Measurements from ENCODE around the gene DGKG. TPM values are rescaled to one million over a fixed set of nuclear protein-coding genes. Genes with fewer than 3 reads are reported as not detected.
A peak's percentile ranks its signal among the peaks of the same experiment; 100 is the strongest.

The DGKG gene
- total and polyA plus RNA-seq, 10 of the 15 experiments (the other 5 are each of a cell fraction or from before 2014, with no cell fraction given) = 0.39 to 6.2 (median 4.7) TPM

GRCh38 chr3:186394566-186395217 lies 32.7 kb upstream of the DGKG start:
- ATAC-seq = no peak
- no peaks in the 10 kb centered on the region for H4K20me1 ChIP-seq (ENCODE audit: control insufficient read depth, insufficient read depth)
- H3K4me3 ChIP-seq = no peak overlapping the region
- no peak for FAIRE-seq
- intact Hi-C loops (cut with micrococcal nuclease; ENCODE audit: unreplicated experiment) = no loop called here
- no peaks in the 10 kb centered on the region for H3K36me3 ChIP-seq (ENCODE audit: control insufficient read depth in 2 of 2, insufficient read depth in 2 of 2, low read length in 1 of 2)
- no peak overlapping the region for H3K9ac ChIP-seq (ENCODE audit: control insufficient read depth, insufficient read depth, low read length)
- H3K4me2 ChIP-seq (ENCODE audit: control insufficient read depth, insufficient read depth) = no peak overlapping the region
- SMC1A ChIA-PET (ENCODE audit: uncharacterized antibody, unreplicated experiment) = no interaction called here
- H3K27me3 ChIP-seq (replicated peaks in 1 of 2; ENCODE audit: control insufficient read depth in 2 of 2, insufficient read depth in 2 of 2, low read length in 1 of 2) = no peaks in the 10 kb centered on the region; a peak in 2 of 4 replicates
- H2AFZ ChIP-seq (ENCODE audit: control insufficient read depth, low read depth, low read length) = no peak overlapping the region
- CTCF ChIA-PET = interaction anchor here (0.7 kb wide), 1 partner anchor 116 kb away, joined by 4 read pairs; no protein-coding TSS in a partner anchor
- TF ChIP-seq ZNF24 (IDR thresholded peaks at IDR 0.05) = no peak
- TF ChIP-seq SP1 (IDR thresholded peaks at IDR 0.05; ENCODE audit: low read depth, low read length) = no peak
- no peak for TF ChIP-seq TCF3 (IDR thresholded peaks at IDR 0.05; ENCODE audit: borderline replicate concordance, insufficient read depth, low read depth, low read length)
- TF ChIP-seq MAX (IDR thresholded peaks at IDR 0.05; ENCODE audit: low read depth, low read length) = no peak
- H3K4me1 ChIP-seq (ENCODE audit: control insufficient read depth, insufficient read depth, low read length) = no peaks in the 10 kb centered on the region
- no TSS peak for BruUV-seq (replicated peaks)
- no peaks in the 10 kb centered on the region; the same call in 1 of the 3 replicates for H3K9me3 ChIP-seq (replicated peaks; ENCODE audit: control insufficient read depth, insufficient read depth, low read length)
- POLR2A ChIA-PET = no interaction called here
- RAD21 ChIA-PET (ENCODE audit: unreplicated experiment) = no interaction called here
- WGBS (ENCODE audit: insufficient coverage, insufficient replicate concordance, low lambda C conversion rate, missing lambda C conversion rate) = 40% methylated on average over 4 of the region's 4 CpGs
- no peak overlapping the region for H3K27ac ChIP-seq (ENCODE audit: control insufficient read depth, insufficient read depth)
- no peak for DNase-seq (ENCODE audit: low read depth, low spot score)
- in situ Hi-C loops (cut with MboI) = no loop called here
- no peaks in the 10 kb centered on the region for H3K79me2 ChIP-seq (ENCODE audit: control insufficient read depth, insufficient read depth, low read length)

GRCh38 chr3:186386883-186387560 lies 25.0 kb upstream of the DGKG start:
- RAD21 ChIA-PET (ENCODE audit: unreplicated experiment) = no interaction called here
- FAIRE-seq = no peak
- H3K27ac ChIP-seq (ENCODE audit: control insufficient read depth, insufficient read depth) = no peak overlapping the region
- no peaks in the 10 kb centered on the region for H3K27me3 ChIP-seq (replicated peaks in 1 of 2; ENCODE audit: control insufficient read depth in 2 of 2, insufficient read depth in 2 of 2, low read length in 1 of 2)
- in situ Hi-C loops (cut with MboI) = no loop called here
- POLR2A ChIA-PET = no interaction called here
- TF ChIP-seq RUNX3 (IDR thresholded peaks at IDR 0.05; ENCODE audit: low read length) = peak; percentile 78
- peak; percentile 27; the same call in 1 of the 2 replicates for TF ChIP-seq JUNB (IDR thresholded peaks at IDR 0.05)
- TF ChIP-seq NFIC (IDR thresholded peaks at IDR 0.05; ENCODE audit: low read depth, low read length) = 0 out of 2 replicates have a peak, but pooled peaks have one; percentile 29
- TF ChIP-seq CREM (IDR thresholded peaks at IDR 0.05; ENCODE audit: low read depth) = peak; percentile 25; the same call in 1 of the 2 replicates
- TF ChIP-seq E2F8 (IDR thresholded peaks at IDR 0.05; ENCODE audit: low read depth, partially characterized antibody) = no peak
- 0 out of 2 replicates have a peak, but pooled peaks have one; percentile 25 for TF ChIP-seq TCF3 (IDR thresholded peaks at IDR 0.05; ENCODE audit: borderline replicate concordance, insufficient read depth, low read depth, low read length)
- peak; percentile 43; the same call in 1 of the 2 replicates for TF ChIP-seq TCF12 (IDR thresholded peaks at IDR 0.05; ENCODE audit: low read depth, low read length)
- TF ChIP-seq SUPT20H (IDR thresholded peaks at IDR 0.05; ENCODE audit: borderline replicate concordance, control insufficient read depth, low read depth, low read length) = no peak
- no peaks in the 10 kb centered on the region for H4K20me1 ChIP-seq (ENCODE audit: control insufficient read depth, insufficient read depth)
- H3K9me3 ChIP-seq (replicated peaks; ENCODE audit: control insufficient read depth, insufficient read depth, low read length) = no peaks in the 10 kb centered on the region; the same call in 2 of the 3 replicates
- H3K4me2 ChIP-seq (ENCODE audit: control insufficient read depth, insufficient read depth) = peak overlapping the region; percentile 13; the same call in 1 of the 2 replicates
- intact Hi-C loops (cut with micrococcal nuclease; ENCODE audit: unreplicated experiment) = no loop called here
- 20% methylated on average over 4 of the region's 4 CpGs for WGBS (ENCODE audit: insufficient coverage, insufficient replicate concordance, low lambda C conversion rate, missing lambda C conversion rate)
- H3K9ac ChIP-seq (ENCODE audit: control insufficient read depth, insufficient read depth, low read length) = no peak overlapping the region
- peaks cover 10% of the 10 kb centered on the region; the same call in 1 of the 2 replicates for H3K4me1 ChIP-seq (ENCODE audit: control insufficient read depth, insufficient read depth, low read length)
- ATAC-seq = peak; percentile 41; the same call in 2 of the 3 replicates
- H3K36me3 ChIP-seq (ENCODE audit: control insufficient read depth in 2 of 2, insufficient read depth in 2 of 2, low read length in 1 of 2) = no peaks in the 10 kb centered on the region
- CTCF ChIA-PET = no interaction called here
- BruUV-seq (replicated peaks) = no TSS peak
- H2AFZ ChIP-seq (ENCODE audit: control insufficient read depth, low read depth, low read length) = no peak overlapping the region
- DNase-seq (ENCODE audit: low read depth, low spot score) = no peak
- SMC1A ChIA-PET (ENCODE audit: uncharacterized antibody, unreplicated experiment) = no interaction called here
- no peak overlapping the region for H3K4me3 ChIP-seq
- no peaks in the 10 kb centered on the region for H3K79me2 ChIP-seq (ENCODE audit: control insufficient read depth, insufficient read depth, low read length)
